Measurements from ENCODE around the gene C3orf18.
A peak's percentile ranks its signal among the peaks of the same experiment; 100 is the strongest.

Gene C3orf18

GRCh38 chr3:50567386-50568167 is at the start of gene C3orf18:
Gene C3orf18, minus strand, starts transcription at chr3:50567747. Its CDS starts 2,048 bp downstream, at chr3:50565699.
- peak; percentile 83 for DNase-seq (ENCODE audit: low read depth, low spot score)

DNA sequence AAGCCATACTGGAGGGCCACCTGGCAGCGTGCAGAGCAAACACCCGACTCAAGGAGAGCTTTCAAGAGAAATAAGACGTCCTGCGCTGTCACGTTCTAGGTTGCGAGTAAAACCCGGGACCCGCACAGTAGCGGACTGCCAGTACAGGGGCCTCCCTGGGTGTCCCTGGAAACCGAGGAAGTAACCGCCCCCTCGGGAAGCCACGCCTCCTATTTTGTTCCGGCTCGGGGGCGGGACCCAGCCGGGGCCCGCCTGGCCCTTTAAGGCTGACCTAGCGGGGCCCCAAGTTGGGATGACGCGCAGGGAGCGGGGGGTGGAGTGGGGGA is 49.2 kb upstream of the C3orf18 start:
- DNase-seq (ENCODE audit: low read depth, low spot score), result peak; percentile 95

GRCh38 chr3:50616003-50616769 is 48.6 kb upstream of the C3orf18 start:
- DNase-seq (ENCODE audit: low read depth, low spot score), result peak; percentile 94

DNA sequence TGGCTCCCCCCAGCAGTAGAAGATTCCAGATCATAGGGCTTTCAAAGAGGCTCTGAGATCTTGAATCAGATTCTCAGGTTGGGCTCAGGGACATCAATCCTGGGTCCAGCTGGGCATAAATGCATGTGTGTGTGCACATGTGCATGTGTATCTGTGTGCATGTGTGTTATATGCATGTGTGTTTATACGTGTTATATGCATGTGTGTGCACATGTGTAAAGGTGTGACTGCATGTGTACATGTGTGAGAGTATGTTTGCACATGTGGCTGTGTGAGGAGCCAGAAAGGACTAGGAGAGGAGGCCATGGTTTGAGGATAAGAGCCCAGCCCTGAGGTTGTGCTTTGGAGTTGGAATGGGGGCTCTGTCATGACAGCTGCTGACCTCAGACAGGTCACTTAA is 47.6 kb upstream of the C3orf18 start:
- DNase-seq (ENCODE audit: low read depth, low spot score), result no peak

- DNase-seq (ENCODE audit: low read depth, low spot score), result no peak
These were observed 45.7 kb upstream of the C3orf18 start for GRCh38 chr3:50612970-50613846.

DNA sequence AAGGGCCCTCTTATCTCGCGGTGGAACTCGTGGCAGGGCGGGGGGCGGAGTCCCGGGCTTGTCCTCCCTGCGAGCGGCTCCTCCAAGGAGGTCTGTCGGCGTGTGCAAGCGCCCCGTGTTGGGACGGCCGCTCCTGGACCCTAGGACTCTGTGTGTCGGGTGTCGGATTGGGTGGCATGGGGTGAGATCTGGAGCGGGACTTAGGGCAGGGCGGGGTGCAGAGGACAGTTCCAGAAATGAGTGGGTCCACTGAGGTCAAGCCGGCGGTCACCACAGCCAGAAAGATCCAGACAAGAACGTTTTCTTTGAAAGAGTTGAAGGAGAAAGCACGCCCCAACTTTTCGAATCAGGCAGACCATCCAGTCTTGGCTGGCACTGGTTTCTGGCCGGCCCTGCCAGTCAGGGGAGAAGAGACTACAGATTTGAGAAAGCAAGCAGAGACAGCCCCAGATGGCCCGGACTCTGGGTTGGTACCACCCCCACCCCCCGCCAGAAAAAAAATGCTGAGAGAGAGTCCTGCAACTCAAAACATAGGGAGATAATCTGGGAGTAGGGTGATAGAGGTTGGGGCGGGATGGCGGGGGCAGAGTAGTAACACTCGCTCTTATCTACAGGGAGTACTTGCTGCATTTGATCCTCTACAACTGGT is 44.8 kb upstream of the C3orf18 start:
- DNase-seq (ENCODE audit: low read depth, low spot score), result peak; percentile 45

DNA sequence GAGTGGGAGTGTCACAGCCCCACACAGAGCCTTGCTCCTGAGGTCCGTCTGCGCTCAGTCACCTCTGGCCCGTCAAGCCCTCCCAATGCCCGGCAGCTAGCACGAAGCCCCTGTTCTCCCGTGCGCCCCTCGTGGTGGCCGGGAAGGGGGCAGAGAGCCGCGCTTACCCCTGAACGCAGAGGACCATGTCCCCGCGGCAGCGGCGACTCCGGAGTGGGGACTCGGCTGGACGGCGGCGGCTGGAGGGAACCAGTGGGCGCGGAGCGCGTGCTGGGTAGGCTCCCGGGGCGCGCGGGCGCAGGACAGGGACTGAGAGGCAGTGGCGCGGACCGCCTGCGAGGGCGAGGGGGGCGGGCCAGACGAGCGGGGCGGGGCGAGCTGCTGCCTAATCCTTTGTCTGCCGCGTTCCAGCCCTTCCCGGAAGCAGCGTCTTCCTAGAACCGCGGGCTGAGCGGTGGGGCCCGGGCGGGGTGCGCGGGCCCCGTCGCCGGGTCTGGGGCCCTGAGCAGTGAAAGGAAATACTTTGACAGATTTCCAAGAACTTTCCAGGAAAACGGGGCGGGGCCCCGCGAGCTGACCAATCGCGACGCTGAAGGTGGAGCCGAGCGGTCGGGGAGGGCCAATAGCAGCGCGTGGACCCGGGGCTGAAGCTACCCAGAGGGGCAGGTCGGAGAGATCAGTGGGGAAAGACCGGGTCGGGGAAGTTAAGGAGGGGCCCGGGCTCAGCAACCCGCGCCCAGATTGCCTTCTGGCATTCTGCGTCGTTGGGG is 44.1 kb upstream of the C3orf18 start, which contains the start of gene CISH:
TSS of gene CISH (minus strand) at position 311 of the 770 bp plus-strand sequence. CDS start at position 187, 124 bp downstream.
- DNase-seq (ENCODE audit: low read depth, low spot score), result peak; percentile 98

- no peak for DNase-seq (ENCODE audit: low read depth, low spot score)
These were observed 43.5 kb upstream of the C3orf18 start for GRCh38 chr3:50610992-50611463.

- no peak for DNase-seq (ENCODE audit: low read depth, low spot score)
These were observed 42.8 kb upstream of the C3orf18 start for GRCh38 chr3:50610181-50610971.

- DNase-seq (ENCODE audit: low read depth, low spot score), result no peak
These were observed 42.2 kb upstream of the C3orf18 start for GRCh38 chr3:50609763-50610085.

- DNase-seq (ENCODE audit: low read depth, low spot score), result no peak
These were observed 41.7 kb upstream of the C3orf18 start for GRCh38 chr3:50609071-50609762.

DNA sequence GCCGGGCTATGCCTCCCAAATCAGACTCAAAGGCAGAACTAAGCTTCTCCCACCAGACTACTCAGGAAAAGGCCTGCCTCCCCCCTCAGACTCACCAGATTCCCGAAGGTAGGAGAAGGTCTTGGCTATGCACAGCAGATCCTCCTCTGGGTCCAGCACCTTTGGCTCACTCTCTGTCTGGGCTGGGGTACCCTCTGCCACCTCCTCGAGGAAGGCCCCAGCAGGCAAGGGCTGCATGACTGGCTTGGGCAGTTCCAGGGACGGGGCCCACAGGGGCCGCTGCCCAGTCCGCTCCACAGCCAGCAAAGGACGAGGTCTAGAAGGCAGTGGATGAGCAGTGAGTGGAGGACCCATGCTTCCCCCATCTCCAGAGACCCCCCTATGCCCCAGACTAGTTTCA is 40.7 kb upstream of the C3orf18 start:
- DNase-seq (ENCODE audit: low read depth, low spot score), result no peak

DNA sequence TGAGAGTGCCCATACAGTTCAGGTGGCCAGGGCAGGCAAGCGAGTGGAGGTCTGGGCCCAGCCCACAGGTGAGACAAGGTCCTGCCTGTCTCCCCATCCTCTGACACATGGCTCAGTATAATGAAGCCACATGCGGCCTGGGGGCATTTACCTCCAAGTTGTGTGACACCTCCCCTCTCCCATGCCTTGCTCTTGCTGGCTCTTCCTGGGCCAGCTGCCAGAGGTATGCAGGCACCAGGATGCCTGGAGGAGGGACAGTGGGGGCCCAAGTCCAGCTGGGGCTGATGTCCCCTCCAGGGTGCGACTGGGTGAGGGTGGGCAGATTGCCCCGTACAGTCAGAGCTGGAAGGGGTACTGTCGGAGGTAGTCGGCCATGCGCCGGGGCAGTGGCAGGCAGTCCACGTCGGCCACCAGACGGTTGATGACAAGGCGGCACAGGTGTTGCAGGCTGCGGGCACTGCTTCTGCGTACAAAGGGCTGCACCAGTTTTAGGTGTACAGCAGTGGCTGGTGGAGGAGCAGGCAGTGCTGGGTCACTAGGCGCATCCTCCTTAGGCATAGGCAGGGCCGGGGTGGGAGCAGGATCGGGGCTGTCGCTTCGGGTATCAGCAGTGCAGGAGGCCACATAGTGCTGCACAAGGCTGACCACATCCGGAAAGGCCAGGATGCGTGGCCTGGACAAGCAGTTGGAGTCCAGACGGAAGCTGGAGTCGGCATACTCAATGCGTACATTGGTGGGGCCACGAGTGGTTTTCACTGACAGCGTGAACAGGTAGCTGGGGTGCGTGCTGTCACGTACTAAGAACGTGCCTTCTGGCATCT is 39.9 kb upstream of the C3orf18 start:
- DNase-seq (ENCODE audit: low read depth, low spot score), result no peak

DNA sequence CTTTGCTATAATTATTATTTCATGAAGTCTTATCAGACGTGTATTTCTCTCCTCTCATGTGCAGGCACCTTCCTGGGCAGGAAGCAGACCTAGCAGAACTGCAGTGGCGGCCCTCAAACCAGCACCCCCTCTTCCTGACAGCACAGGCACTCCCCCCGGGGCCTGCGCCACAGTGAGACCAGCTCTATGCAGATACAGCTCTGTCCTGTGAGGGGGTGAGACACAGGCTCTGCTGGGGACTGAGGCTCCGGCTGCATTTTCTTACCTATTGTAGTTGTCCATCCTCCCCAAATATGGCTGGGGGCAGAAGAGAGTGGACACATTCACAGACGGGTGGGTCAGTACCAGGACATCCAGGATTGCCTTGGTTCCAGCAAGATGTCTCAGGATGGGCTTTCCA is 39.0 kb upstream of the C3orf18 start:
- DNase-seq (ENCODE audit: low read depth, low spot score), result no peak

DNA sequence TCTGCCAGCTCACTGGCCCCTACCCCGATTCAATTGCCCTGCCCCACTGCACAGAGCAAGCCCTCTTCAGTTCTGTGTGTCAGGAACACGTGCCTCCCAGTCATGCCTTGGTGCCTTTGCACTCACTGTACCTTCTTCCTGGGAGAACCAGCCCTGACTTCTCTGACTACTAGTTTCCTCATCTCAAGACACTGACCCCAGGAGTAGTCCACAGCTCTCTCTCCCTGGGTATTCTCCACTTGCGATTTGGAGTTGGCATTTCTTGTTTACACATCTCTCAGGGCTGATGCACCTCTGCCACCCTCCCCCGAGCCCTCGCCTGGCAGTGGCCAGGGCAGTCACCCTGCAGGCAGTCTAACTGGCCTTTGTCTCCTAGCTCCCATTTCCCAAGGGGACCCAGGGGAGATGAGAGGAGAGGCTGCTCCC is 38.4 kb upstream of the C3orf18 start:
- DNase-seq (ENCODE audit: low read depth, low spot score), result no peak

DNA sequence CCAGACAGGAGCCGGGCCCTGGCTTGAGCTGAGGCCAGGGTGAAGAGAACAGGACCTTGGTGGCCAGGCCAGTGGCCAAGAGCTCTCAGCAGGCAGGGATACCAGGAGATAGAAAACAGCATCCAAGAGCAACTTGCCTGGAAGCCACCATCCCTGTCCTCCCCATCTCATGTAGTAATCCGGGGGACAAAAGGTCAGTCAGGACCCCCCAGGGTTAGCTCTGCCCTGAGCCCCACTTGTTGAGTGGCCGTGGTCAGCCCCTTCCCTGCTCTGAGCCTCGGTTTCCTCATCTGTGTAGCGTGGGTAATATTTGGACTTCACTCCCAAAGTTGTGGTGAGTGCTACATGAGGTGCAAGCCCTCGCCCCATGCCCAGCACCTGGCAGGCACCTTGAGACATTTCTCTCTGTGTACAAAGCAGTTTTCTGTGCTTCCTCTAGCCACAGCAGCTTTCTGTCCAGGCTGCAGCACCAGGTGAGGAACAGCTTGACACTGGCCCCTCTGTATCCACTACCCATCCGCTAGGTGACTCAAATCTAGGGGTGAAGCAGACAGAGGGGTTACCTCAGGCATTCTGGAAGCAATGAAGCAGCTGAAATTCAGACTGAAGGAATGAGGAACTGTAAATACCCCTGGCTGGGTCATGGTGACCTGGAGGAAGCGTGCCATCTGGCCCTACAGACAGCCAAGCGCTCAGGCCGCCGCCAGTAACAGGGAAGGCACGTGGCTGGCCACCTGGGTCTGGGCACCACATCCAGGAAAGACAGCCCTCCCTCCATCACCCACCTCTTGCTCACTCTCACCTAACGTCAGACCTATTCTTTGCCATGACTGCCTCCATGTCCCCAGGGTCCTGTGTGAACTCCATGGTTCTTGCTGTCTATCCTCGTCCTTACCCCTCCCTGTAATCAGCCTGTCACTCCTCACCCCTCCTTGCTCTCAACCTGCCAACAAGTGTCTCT is 37.4 kb upstream of the C3orf18 start:
- no peak for DNase-seq (ENCODE audit: low read depth, low spot score)

- no peak for DNase-seq (ENCODE audit: low read depth, low spot score)
These were observed 36.6 kb upstream of the C3orf18 start for GRCh38 chr3:50604110-50604621.

Data from ELF-1 (cell line).